ENCODE data around the gene CDK11A.
"Not testable (repeated sequence)": the region's sequence is repeated elsewhere in the genome, so short reads cannot be mapped to it uniquely, and the experiment has no call there.

Gene CDK11A

DNA sequence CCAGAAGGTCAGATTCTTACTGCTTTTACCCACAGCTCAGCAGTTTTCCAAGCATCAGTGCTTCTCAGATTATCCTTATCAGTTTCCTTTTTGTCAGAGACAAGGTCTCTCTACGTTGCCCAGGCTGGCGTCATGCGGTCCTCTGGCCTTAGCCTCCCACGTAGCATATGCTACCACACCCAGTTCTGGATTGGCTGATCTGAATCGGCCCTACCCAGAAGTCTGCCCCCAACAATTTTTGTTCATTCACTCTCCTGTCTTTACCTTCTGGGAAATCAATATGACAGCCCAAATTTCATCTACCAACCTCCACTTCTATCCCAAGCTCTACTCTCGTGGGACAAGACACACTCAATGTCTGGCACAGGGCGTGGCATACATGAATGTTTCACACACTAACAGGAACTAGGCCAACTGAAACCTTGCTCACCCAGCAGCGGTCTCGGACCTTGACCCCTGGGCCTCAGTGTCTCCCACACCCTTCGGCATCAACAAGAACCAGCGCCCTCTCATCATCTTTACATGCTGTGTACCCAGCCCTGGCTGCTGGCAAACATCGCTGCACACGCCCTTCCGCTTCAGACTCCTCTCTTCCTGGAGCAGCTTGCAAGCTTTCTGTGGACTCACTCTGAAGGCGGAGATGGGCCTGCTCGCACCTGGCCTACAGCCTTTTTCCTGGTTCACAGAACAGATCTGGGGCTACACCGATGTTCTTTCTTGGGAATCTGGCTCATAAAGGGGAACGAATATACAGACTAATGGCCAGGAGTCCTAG, 8.9 kb downstream of the CDK11A start:
- DNase-seq: not testable (repeated sequence)

- not testable (repeated sequence) for DNase-seq
These were observed 16.3 kb downstream of the CDK11A start for GRCh38 chr1:1707897-1708296.

DNA sequence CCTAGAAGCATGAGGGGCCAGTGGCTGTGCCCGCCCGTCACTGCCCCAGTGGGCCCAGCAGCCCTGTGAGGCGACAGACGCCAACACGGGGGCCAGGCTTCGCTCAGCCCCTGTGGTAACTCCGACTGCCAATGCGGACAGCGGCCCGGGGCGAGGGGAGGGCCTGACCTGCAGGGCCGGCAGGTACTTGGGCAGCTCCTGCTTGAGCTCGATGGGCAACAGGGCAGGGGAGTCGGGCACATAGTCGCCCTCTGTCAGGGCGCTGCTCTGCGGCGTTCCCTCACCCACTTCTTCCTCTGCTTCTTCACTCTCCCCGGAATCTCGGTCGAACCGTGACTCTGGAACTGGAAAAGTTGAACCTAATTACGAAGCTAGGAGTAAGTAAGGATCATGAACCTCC, 16.9 kb downstream of the CDK11A start:
- DNase-seq: not testable (repeated sequence)

DNA sequence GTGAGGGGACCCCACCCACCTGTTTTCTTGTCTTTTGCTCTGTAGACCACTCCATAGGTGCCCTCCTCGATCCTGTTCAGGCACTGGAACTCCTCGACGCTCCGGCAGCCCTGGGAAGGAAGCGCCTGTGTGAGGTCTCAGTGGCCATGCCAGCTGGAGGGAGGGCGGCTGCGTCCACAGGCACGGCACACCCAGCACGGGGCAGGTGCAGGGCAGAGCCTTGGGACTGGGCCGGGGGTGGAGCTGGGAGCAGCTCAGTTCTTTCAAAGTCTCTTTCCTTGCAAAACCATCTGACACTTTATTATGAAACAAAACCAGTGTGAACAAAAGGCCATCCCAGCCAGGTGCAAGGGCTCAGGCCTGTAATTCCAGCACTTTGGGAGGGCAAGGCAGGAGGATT, 18.5 kb downstream of the CDK11A start:
- DNase-seq: not testable (repeated sequence)

- DNase-seq: not testable (repeated sequence)
These were observed 19.7 kb downstream of the CDK11A start for GRCh38 chr1:1704284-1704957.

DNA sequence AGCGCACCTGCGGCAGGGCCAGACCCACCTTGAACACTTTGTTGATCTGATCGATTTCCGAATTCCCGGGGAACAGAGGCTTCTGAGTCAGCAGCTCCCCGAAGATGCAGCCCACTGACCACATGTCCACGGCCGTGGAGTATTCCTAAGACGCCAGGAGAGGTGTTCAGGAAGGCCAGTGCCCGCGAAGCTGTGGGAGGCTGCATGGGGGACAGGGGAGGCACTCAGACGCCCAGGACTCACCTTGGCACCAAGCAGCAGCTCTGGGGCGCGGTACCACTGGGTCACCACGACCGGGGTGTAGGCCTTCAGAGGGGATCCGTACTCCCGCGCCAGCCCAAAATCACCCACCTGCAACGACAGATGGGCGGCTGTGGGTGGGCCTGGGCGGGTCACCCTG, 20.4 kb downstream of the CDK11A start:
- no peak for DNase-seq

DNA sequence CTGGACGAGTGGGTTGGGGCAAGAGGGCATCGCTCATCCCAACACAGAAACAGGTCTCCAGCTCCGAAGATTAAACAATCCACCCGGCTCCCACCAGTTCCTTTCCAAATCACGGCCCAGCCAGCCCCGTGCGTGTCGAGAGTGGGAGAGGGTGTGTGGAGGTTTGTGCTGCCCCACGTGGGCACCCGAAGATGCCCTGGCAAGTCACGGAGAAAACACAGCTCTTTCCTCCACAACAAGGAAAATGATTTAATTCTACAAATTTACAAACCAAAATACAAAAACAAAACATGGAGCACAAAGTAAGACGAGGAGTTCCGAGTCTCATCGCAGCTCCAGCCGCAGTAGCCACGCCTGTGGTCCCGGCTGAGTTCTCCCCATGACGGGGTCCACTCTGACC, 21.7 kb downstream of the CDK11A start:
- not testable (repeated sequence) for DNase-seq

GRCh38 chr1:1700557-1700956, 23.6 kb downstream of the CDK11A start:
- DNase-seq: not testable (repeated sequence)

DNA sequence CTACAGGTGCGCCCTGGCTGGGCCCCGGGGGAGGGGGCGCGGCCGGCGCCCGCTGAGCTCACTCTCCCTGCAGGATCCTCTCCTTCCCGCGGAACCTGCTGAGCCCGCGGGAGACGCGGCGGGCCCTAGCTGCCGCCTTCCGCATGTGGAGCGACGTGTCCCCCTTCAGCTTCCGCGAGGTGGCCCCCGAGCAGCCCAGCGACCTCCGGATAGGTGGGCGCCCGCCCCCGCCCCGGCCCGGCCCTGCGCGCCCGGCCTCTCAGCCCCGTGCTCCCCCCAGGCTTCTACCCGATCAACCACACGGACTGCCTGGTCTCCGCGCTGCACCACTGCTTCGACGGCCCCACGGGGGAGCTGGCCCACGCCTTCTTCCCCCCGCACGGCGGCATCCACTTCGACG, 24.1 kb downstream of the CDK11A start:
- not testable (repeated sequence) for DNase-seq

DNA sequence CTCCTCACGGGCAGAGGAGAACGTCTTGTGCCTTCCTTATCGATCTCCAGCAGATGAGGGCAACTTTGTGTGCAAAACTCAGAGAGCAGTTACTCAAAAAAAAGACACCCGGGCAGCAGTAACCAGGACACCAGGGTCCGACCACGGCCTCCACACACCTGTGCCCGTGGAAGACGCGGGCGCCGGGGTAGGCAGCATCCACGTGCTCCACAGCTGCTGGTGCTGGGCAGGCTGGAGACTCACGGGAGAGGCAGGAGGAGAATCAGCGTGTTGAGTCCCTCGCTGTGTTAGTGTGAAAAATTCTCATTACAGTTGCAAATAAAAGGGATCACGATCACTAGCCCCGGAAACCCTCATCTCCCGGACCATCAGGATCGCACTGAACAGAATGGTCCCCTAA, 25.1 kb downstream of the CDK11A start:
- not testable (repeated sequence) for DNase-seq

GRCh38 chr1:1697358-1698183, 26.6 kb downstream of the CDK11A start:
- DNase-seq: not testable (repeated sequence)

DNA sequence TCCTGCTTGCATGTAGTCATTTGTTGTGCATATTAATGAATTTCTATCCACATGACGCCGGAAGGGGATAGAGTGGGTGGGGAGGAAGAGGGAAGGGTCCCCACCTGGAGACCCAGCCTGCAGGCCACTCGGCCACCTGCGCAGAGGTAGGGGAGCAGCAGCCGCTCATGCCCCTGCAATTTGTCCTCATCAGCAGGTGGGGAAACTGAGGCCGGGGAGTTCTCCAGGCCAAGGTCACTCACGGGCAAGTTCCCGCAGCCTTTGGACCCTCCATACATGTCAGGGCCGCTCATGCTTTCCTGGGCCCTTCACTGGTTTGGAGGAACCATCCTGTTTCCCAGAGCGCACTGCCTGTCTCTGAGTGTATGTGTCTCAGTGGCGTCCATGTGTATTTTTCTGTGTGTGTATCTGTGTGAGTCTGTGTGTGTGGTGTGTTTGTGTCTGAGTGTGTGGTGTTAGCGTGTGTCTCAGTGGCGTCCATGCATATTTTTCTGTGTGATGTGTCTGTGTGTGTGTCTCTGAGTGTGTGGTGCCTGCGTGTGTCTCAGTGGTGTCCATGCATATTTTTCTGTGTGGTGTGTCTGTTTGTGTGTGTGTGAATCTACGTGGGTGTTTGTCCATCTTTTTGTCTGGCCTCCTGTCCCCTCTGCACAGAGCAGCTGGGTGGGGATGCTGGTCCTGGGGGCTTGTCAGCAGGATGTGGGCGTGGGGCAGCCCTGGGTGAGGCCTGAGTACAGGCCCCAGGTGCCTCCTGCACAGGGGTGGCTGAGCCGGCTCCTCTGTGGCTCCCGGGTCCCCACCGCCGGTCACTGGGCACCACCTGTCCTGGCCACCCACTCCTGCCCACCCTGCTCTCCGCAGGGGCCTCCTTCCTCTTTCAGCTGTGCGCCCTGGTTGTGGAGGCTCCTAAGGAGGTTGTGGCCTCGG, 27.5 kb downstream of the CDK11A start:
- DNase-seq: not testable (repeated sequence)

- DNase-seq: peak; percentile 11
These were observed 31.2 kb downstream of the CDK11A start, which contains the start of gene SLC35E2B for GRCh38 chr1:1692714-1693647. Gene SLC35E2B, minus strand, starts transcription at chr1:1692795. Its CDS starts 16,096 bp downstream, at chr1:1676699.

- DNase-seq: peak; percentile 4
These were observed 31.8 kb downstream of the CDK11A start for GRCh38 chr1:1692324-1692713.

DNA sequence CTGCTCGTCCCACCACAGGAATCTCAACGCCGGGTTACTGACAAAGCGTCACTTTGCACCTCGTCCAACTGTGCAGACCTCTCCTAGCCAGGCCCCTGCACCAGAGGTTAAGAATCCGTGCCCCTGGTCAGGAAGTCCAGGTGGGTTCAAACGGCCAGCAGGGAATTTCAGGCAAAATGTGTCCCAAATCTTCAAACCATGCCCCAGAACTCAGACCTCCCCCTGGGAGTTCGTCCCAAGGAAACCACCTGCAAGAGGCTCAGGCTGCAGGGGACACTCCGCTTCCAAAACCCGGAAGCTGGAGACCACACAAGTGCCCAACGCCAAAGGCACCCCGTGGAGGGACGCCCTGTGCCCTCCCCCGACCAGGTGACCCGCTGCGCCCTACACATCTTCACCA, 32.7 kb downstream of the CDK11A start:
- DNase-seq: not testable (repeated sequence)

DNA sequence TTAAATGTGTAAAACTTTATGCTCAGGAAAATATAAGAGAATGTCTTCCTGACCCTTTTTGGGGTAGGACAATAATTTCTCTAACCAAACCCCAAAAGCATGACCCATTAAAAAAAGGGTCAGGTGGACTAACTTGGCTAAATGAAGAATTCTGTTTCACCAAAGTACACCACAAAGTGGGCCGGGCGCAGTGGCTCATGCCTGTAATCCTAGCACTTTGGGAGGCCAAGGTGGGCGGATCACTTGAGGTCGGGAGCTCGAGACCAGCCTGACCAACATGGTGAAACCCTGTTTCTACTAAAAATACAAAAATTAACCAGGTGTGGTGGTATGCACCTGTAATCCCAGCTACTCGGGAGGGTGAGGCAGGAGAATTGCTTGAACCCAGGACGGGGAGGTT, 34.6 kb downstream of the CDK11A start:
- DNase-seq: not testable (repeated sequence)

DNA sequence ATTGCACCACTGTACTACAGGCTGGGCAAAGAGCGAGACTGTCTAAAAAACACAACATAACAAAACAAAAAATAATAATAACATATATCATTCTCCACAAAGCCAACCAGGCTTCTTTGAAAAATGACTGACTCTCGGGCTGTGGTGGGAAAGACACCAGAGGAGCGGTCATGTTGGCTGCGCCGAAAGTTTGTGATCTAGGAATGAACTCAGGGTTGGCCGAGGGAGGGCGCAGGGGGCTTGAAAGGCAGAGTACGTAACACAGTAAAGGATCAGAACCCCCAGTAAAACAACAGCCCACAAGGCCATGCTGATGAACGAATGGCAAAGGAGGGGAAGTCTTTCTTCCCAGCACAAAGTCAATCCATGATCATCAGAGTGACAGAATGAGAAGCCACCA, 36.3 kb downstream of the CDK11A start:
- DNase-seq: no peak

DNA sequence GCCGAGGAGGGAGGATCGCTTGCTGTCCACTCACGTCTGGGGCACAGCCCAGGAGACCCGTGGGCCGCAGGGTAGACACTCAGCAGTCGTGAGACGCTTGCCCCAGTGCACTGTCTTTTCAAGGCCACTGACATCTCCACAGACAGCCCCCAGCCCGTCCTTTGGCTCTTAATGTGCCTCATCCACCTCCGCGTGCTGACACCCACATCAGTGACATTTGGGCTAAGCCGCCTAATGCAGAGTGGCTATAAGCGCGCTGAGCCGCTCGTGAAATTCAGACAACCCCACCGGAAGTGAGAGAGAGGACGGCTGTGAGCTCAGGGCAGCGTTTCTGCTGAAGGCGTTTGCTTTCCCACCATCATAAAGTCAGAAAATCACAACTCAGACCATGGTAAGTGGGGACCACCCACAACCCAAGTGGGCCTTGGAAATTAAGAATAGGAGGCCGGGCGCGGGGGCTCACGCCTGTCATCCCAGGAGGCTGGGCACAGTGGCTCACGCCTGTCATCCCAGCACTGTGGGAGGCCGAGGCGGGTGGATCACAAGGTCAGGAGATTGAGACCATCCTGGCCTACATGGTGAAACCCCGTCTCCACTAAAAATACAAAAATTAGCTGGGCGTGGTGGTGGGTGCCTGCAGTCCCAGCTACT, 40.0 kb downstream of the CDK11A start:
- DNase-seq: no peak

DNA sequence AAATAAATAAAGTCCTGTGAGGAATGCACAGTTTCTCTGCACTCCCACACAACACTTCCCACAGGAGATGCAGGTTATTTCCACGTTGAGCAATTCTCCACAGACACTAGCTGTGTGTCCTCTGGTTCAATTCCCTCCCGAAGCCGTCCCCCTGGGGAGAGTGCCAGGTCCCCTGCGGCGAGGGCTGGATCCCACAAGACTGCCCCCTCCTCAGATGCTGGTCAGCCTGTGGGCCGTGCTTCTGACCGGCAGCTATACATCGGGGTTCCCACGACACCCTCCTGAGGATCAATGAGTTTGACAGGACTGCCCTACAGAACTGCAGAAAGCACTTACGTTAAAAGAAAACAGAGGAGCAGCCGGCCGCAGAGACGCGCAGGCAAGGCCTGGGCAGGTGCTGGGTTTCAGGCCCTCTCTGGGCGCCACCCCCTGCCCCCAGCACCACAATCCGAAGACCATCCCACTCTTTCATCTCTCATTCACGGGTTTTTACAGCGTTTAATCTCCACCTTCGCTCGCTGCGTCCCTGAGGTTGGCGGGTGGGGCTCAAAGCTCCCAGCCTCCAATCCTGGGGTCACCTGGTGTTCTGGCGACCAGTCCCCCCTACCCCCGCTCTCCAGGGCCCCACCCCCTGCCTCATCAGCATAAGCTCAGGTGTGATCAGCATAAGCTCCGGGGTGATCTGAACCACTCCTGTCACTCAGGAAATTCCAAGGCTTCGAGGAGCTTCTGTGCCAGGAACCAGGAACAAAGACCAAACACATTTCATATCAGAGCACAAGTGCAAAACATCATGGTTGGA, 40.9 kb downstream of the CDK11A start:
- no peak for DNase-seq

DNA sequence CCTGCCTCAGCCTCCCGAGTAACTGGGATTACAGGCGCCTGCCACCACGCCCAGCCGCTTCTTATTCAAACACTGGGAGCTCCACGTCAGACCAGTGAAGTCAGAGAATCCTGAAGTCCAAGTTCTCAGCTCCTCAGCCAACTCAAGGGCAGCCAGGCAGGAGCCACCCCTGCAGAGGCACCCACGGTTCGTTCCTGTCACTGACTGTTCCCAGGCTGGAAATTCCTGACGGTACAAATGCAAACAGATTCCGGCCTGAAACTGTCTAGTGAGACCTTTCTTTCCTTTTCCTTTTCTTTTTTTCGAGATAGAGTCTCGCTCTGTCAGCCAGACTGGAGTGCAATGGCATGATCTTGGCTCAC, 43.3 kb downstream of the CDK11A start:
- no peak for DNase-seq
